OCI-LY7 (cell line): Measurements from ENCODE around the gene MGST1. TPM values are rescaled to one million over a fixed set of nuclear protein-coding genes. Genes with fewer than 3 reads are reported as not detected.

Experiments
- BruUV-seq: library from RNA; stranded (reverse); fragments of 400-500 nt; replicated peaks from 2 replicates; lab custom pipeline; 2021; lab: Mats Ljungman, UMichigan
- CTCF ChIA-PET: fragments of 300-600 bp; sonication (Branson Sonifier 250); formaldehyde crosslinking; loops from one replicate; lab custom pipeline; 2022; ENCODE audit warnings: antibody characterized with exemption; ENCODE audit not compliant: unreplicated experiment; lab: Charles Lee
- POLR2A ChIA-PET: fragments of 300-600 bp; sonication (Branson Sonifier 250); formaldehyde crosslinking; loops from one replicate; lab custom pipeline; 2022; ENCODE audit warnings: antibody characterized with exemption; lab: Charles Lee
- DNase-seq: peaks from one replicate; pipeline ENCODE4 v3.0.0-alpha.2; 2015; ENCODE audit warnings: low spot score
- H2AFZ ChIP-seq: fragments of 200-600 bp; sonication (generic), shearing (Covaris generic); 2 replicates; pipeline ENCODE4 v1.6.1; 2014; ENCODE audit warnings: mild to moderate bottlenecking, antibody characterized with exemption, low read length, moderate library complexity
- H3K27ac ChIP-seq: fragments of 200-600 bp; sonication (generic); 2 replicates; pipeline ENCODE4 v1.5.1; 2014; ENCODE audit warnings: mixed run types, low read depth, mild to moderate bottlenecking, moderate library complexity, low read length, inconsistent platforms; ENCODE audit not compliant: poor library complexity, severe bottlenecking
- H3K36me3 ChIP-seq: fragments of 200-600 bp; sonication (generic); 2 replicates; pipeline ENCODE4 v1.6.1; 2014; ENCODE audit warnings: mild to moderate bottlenecking, antibody characterized with exemption, low read length, moderate library complexity, mixed read lengths; ENCODE audit not compliant: insufficient read depth
- H3K4me1 ChIP-seq: fragments of 200-600 bp; sonication (generic); 2 replicates; pipeline ENCODE4 v1.5.1; 2014; ENCODE audit warnings: mild to moderate bottlenecking, low read length; ENCODE audit not compliant: insufficient read depth, poor library complexity, severe bottlenecking
- H3K4me2 ChIP-seq: fragments of 200-600 bp; sonication (generic); 2 replicates; pipeline ENCODE4 v1.6.1; 2014; ENCODE audit warnings: mild to moderate bottlenecking, low read length
- H3K4me3 ChIP-seq: fragments of 200-600 bp; sonication (generic); 2 replicates; pipeline ENCODE4 v1.5.1; 2014; ENCODE audit warnings: mild to moderate bottlenecking, low read depth, low read length; ENCODE audit not compliant: poor library complexity, severe bottlenecking
- H3K79me2 ChIP-seq: fragments of 200-600 bp; sonication (generic); 2 replicates; pipeline ENCODE4 v1.6.1; 2016; ENCODE audit warnings: low read depth, mild to moderate bottlenecking, low read length, moderate library complexity, mixed read lengths; ENCODE audit not compliant: insufficient read depth
- H3K9me2 ChIP-seq: fragments of 200-600 bp; sonication (generic); 2 replicates; pipeline ENCODE4 v1.6.1; 2016; ENCODE audit warnings: mild to moderate bottlenecking, low read length, mixed read lengths; ENCODE audit not compliant: insufficient read depth
- H3K9me3 ChIP-seq: fragments of 200-600 bp; sonication (generic); 2 replicates; pipeline ENCODE4 v1.6.1; 2014; ENCODE audit warnings: mild to moderate bottlenecking, mixed run types, low read length, mixed read lengths
- H4K20me1 ChIP-seq: fragments of 200-600 bp; sonication (generic); 2 replicates; pipeline ENCODE4 v1.6.1; 2014; ENCODE audit warnings: mild to moderate bottlenecking, antibody characterized with exemption, low read length, moderate library complexity, mixed read lengths; ENCODE audit not compliant: insufficient read depth
- CTCF ChIP-seq: fragments of 200-600 bp; sonication (generic); conservative IDR thresholded peaks from 2 replicates; pipeline ENCODE4 v1.5.1; 2014; ENCODE audit warnings: mild to moderate bottlenecking, antibody characterized with exemption, low read length, moderate library complexity, mixed read lengths
- EZH2phosphoT487 ChIP-seq: fragments of 200-600 bp; sonication (generic); IDR thresholded peaks from 2 replicates; pipeline ENCODE4 v1.6.1; 2018; ENCODE audit warnings: low read depth, borderline replicate concordance, mild to moderate bottlenecking, mixed run types, antibody characterized with exemption, low read length, moderate library complexity, mixed read lengths
- intact Hi-C: fragments of 100-400 bp; cut with micrococcal nuclease; formaldehyde crosslinking; loops from one replicate; pipeline ENCODE4 v1.10.0; 2022; ENCODE audit not compliant: unreplicated experiment
- total RNA-seq, 2 experiments: library from RNA; depleted of rRNA in 1 of 2; stranded (reverse); fragments of >200 nt in 1 of 2; shearing (Covaris generic) in 1 of 2; gene quantifications; 2 replicates each; pipeline ENCODE4 v1.2.3, GENCODE V29; 2014 to 2022

MGST1 gene
- total RNA-seq, 2 experiments from 2014 or later, result 16.5 to 67.4 TPM

DNA sequence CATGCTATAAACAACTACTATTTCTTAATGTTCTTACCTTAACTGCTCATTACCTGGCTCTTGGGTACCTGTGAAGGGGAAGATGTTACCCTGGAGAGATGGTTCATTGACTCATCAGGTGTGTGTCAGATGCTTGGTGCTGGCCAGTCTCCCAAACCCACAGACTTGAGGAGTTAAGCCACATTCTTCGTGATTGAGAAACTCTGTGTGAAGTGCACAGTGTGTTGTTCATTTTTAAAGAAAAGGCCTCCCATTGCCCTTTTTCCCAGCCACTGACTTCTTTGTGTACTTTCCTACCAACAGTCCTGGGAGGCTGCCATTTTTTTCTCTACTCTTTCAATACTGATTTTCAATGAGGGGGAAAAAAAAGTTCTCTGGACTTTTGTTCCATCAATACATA is 3.2 kb downstream of the MGST1 start:
- ChIA-PET POLR2A (interaction anchor here (1.2 kb wide), 1 partner anchor 21 kb away, joined by 4 read pairs; no protein-coding TSS in a partner anchor), CTCF (no interaction called here)
- H3K36me3 ChIP-seq, result peaks cover 40% of the 10 kb centered on the region
- H3K4me2 ChIP-seq, result peak overlapping the region; percentile 61
- peaks cover 48% of the 10 kb centered on the region; the same call in 1 of the 2 replicates for H3K79me2 ChIP-seq
- no peak overlapping the region for H3K27ac ChIP-seq
- H3K9me3 ChIP-seq, result no peaks in the 10 kb centered on the region
- TF ChIP-seq CTCF (no peak), EZH2phosphoT487 (no peak)
- H3K4me3 ChIP-seq, result peak overlapping the region; percentile 37
- H4K20me1 ChIP-seq, result no peaks in the 10 kb centered on the region
- intact Hi-C loops, result no loop called here
- DNase-seq, result no peak
- H3K4me1 ChIP-seq, result peaks cover 26% of the 10 kb centered on the region
- no peak overlapping the region for H2AFZ ChIP-seq
- no TSS peak for BruUV-seq
- H3K9me2 ChIP-seq, result no peaks in the 10 kb centered on the region

DNA sequence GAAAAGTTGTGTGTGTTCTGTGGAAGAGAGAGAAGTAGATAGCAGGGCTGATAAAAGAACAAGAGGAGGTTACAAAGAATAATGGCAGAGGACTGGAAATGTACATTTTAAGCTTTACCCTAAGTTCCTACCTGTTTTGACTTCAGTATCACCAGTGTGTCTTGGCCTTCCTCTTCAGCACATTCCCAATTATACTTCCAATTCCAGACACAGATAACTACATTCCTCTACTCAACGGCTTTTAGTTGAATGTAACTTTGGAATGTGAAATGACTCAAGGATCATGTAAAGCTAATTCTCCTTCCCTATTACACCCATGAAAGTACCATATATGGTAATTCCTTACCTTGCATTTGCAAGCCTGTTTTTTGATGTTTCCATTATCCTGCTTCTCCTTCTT is 5.0 kb downstream of the MGST1 start:
- no peak for DNase-seq
- ChIA-PET CTCF (no interaction called here), POLR2A (interaction anchor here (0.7 to 1.9 kb wide), 7 partner anchors 8 to 159 kb away, joined by 3 to 8 read pairs (median 4); no protein-coding TSS in a partner anchor)
- H3K27ac ChIP-seq, result no peak overlapping the region
- peaks cover 48% of the 10 kb centered on the region; the same call in 1 of the 2 replicates for H3K79me2 ChIP-seq
- no peak overlapping the region for H2AFZ ChIP-seq
- H3K4me2 ChIP-seq, result no peak overlapping the region
- TF ChIP-seq EZH2phosphoT487 (no peak), CTCF (no peak)
- H3K9me2 ChIP-seq, result no peaks in the 10 kb centered on the region
- H3K9me3 ChIP-seq, result no peaks in the 10 kb centered on the region
- BruUV-seq, result no TSS peak
- intact Hi-C loops, result no loop called here
- peaks cover 58% of the 10 kb centered on the region for H3K36me3 ChIP-seq
- peaks cover 14% of the 10 kb centered on the region for H3K4me1 ChIP-seq
- H4K20me1 ChIP-seq, result no peaks in the 10 kb centered on the region
- H3K4me3 ChIP-seq, result no peak overlapping the region

DNA sequence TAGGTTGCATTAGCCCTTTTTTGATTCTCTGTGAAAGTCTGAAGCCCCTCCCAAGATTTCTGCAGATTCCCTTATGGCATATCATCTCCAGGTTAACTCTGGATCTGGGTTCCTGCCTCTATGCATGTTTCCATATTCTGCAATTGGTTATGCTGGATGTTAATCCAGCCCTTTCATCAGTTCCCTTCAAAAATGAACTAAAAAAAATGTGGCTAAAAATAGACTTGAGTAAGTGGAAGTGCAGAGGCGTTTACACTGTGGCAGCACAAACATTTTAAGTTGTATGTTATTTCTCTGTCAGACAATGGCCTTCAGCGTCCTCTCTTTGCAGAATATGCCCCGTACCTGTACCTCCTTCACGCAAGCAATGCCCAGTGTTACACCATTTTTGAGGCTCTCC is 11.4 kb downstream of the MGST1 start:
- no peaks in the 10 kb centered on the region for H3K9me2 ChIP-seq
- CTCF ChIA-PET, result no interaction called here
- H3K36me3 ChIP-seq, result peaks cover 82% of the 10 kb centered on the region
- no peaks in the 10 kb centered on the region for H4K20me1 ChIP-seq
- DNase-seq, result no peak
- POLR2A ChIA-PET, result interaction anchor here (0.6 to 0.8 kb wide), 3 partner anchors 11 to 1687 kb away, joined by 3 to 6 read pairs (median 4); no protein-coding TSS in a partner anchor
- no peaks in the 10 kb centered on the region for H3K79me2 ChIP-seq
- BruUV-seq, result no TSS peak
- intact Hi-C loops, result no loop called here
- no peak overlapping the region for H3K4me2 ChIP-seq
- H2AFZ ChIP-seq, result peak overlapping the region; percentile 2; the same call in 1 of the 2 replicates
- TF ChIP-seq CTCF, result no peak
- TF ChIP-seq EZH2phosphoT487, result no peak
- no peak overlapping the region for H3K27ac ChIP-seq
- H3K4me3 ChIP-seq, result no peak overlapping the region
- H3K4me1 ChIP-seq, result peaks cover 9% of the 10 kb centered on the region
- H3K9me3 ChIP-seq, result no peaks in the 10 kb centered on the region
